Left renal cortex interstitium (tissue), 4 donors: Measurements from ENCODE around the gene MLXIP. TPM values are rescaled to one million over a fixed set of nuclear protein-coding genes. Genes with fewer than 3 reads are reported as not detected.
A peak's percentile ranks its signal among the peaks of the same experiment; 100 is the strongest.
"Not testable (repeated sequence)": the region's sequence is repeated elsewhere in the genome, so short reads cannot be mapped to it uniquely, and the experiment has no call there.

Source experiments
- DNase-seq, 4 donors: peaks; one replicate each; pipeline ENCODE4 v3.0.0-alpha.2; 2013; ENCODE audit warnings: low read depth in 4 of 4, low spot score in 2 of 4, missing footprints in 1 of 4
- polyA plus RNA-seq, 4 donors: library from polyadenylated mRNA; unstranded; fragments of 120-200 nt; gene quantifications; one replicate each; pipeline ENCODE4 v1.2.1, GENCODE V29; 2013; ENCODE audit not compliant: insufficient read length in 4 of 4

The MLXIP gene
- polyA plus RNA-seq, 4 donors = 25.2 to 58.5 (median 38.2) TPM

DNA sequence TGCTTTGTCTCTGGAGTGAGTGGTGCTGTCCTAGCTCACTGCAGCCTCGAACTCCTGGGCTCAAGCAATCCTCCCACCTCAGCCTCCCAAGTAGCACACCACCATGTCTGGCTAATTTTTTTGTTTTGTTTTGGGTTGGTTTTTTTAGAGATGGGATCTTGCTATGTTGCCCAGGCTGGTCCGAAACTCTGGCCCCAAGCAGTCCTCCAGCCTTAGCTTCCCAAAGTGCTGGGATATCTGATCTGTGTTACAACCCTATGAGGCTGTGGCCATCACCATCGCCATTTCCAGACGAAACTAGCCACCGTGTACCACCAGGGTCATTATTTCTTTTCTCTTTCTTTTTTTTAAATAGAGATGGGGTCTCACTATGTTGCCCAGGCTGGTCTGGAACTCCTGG, 92.8 kb downstream of the MLXIP start:
- no peak for DNase-seq

DNA sequence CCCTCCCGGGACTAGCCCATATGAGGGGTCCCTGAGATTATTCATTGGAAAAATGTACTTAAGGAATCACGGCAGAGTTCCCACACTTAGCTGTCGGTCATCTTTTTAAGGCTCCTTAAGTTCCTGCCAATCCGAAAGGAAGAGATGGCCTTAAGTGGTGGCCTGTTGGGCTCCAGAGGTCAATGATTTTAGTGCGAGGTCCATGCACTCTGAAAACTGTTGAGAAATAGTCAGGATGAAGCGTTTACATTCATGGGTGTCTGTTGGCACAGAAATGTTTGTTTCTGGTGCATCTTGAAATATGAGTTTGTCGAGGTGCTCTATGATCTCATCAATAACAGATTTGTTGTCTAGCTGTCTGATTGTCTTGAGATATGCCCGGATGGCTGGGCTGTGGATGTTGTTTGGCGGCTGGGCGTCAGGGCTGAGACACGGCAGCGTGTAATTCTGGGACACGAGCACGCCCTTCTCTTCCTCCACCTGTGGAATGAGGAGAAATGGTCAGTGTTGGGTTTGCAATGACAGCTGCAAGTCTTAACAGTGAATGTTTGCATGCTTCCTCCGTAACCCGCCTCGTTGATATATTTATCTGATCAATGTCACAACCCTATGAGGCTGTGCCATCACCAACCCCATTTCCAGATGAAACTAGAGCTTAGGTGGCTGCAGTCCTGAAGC, 93.8 kb downstream of the MLXIP start:
- DNase-seq = no peak

DNA sequence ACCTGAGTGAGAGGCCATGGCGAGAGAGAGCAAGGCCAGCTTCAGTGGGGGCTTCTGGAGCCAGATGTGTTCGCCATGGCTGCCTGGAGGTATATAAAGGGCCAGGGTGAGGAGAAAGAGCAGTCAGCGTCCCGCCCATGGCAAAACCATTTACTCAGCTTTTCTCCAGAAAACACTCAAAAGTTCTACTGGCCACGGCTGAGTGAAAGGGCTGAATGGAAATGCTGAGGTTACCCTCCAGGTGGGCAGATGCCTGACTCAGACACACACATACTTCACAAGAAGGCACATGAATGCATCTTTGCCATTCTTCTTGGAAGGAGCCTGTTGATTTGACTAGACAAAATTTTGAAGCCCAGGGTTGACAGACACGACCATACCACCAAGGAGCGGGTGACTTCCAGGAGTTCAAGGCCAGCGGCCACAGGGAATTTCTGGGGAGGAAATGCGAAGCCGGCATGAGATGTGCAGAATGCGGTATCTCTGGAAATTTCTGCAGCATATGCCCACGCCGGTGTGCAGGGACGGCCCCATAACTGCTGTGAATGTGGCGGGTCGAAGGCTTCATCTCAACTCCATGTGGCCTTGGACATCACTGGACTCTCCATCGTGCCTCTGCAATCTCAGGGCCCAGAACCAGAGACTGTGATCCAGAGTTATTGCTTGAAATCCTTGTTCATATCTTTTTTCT, 95.7 kb downstream of the MLXIP start, which contains the start of gene IL31:
IL31 (minus strand) TSS at position 67 of the 691 bp plus-strand sequence; CDS start at position 18, 49 bp downstream.
- DNase-seq = no peak

DNA sequence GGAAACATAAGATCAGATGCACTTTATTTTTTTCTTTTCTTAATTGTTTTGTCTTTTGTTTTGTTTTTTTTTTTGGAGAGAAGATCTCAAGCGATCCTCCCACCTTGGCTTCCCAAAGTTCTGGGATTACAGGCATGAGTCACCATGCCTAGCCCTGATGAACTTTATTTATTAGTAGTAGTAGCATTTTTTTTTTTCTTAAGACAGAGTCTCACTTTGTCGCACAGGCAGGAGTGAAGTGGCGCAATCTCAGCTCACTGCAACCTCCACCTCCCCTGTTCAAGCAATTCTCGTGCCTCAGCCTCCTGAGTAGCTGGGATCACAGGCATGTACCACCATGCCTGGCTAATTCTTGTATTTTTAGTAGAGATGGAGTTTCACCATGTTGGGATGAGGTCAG, 97.9 kb downstream of the MLXIP start:
- not testable (repeated sequence) for DNase-seq

DNA sequence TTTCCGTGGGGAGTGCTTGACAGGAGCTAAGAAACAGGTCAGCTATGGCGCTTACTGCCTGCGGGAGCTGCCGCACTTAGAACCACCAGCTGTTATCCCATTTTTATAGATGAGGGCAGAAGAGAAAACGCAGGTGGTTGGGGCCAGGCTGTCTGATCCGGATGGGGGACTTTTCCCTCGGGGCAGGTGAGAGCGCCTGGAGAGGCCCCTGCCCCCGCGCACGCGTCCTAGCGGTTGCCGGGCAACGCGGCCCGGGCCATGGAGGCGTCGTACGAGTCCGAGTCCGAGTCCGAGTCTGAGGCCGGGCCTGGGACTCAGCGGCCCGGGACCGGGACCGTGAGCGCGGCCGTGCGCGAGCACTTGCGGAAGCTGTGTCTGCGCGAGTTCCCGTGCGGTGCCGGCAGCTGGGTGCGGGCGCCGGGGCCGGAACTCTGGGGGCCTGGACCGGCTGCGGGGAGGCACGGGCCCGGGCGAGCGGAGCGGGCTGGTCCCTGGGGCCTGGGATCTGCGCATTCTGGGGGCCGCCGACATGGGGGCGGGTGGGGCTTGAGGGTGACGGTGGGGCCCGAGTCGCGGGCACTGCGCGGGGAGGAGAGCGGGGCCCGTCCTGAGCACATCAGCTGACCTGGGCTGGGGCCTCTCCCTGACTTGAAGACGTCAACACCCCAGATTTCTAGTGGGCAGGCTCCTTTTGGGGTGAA, 104.5 kb downstream of the MLXIP start, which contains the start of gene LRRC43:
LRRC43 (plus strand) TSS at position 237 of the 701 bp plus-strand sequence; CDS start at position 259, 22 bp downstream.
- peak in 2 of 4 donors; percentile 44 to 51 for DNase-seq

DNA sequence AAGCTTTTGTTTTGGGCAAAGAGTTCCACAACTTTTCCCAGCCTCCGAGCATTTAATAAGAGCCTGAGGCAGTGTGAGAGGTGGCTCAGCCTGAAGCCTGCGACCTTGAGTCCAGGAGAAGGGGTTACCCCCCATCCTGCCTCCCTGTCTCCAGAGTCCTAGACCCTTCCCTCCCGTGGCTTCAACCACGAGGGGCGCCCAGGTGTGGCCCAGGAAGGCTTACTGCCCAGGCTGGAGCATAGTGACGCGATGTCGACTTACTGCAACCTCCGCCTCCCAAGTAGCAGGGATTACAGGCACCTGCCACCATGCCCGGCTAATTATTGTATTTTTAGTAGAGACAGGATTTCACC, 105.0 kb downstream of the MLXIP start:
- DNase-seq = no peak

DNA sequence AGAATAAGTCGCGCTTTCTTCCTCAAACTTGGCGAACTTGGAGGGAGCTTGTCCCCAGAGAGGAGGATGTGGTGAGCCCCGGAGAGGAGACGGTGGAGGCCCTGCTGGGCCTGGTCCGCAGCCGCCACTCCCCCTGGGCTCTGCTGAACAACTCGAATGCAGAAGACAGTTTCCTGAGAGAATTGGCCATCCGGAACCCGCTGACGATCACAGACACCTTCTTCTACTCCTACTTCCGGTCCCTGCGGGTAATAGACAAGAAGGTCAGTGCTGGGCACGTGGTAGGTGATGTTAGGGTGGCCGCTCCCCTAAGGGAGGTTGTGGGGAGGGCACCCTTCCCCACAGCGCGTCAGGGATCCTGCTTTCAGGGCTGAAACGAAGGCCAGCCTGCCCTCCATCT, 106.0 kb downstream of the MLXIP start:
- DNase-seq = no peak

DNA sequence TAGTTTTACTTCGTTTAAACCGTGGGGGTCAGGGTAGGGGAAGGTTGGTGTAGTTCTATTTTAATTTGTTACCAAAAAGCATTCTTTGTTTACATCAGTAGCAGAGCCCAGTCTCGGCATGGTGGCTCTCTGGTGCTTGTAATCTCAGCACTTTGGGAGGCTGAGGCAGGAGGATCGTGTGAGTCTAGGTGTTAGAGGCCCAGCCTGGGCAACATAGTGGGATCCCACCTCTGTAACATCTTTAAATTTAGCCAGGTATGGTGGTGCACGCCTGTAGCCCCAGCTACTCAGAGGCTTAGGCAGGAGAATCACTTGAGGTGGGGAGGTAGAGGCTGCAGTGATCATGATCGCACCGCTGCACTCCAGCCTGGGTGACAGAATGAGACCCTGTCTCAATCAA, 106.5 kb downstream of the MLXIP start:
- DNase-seq = no peak

DNA sequence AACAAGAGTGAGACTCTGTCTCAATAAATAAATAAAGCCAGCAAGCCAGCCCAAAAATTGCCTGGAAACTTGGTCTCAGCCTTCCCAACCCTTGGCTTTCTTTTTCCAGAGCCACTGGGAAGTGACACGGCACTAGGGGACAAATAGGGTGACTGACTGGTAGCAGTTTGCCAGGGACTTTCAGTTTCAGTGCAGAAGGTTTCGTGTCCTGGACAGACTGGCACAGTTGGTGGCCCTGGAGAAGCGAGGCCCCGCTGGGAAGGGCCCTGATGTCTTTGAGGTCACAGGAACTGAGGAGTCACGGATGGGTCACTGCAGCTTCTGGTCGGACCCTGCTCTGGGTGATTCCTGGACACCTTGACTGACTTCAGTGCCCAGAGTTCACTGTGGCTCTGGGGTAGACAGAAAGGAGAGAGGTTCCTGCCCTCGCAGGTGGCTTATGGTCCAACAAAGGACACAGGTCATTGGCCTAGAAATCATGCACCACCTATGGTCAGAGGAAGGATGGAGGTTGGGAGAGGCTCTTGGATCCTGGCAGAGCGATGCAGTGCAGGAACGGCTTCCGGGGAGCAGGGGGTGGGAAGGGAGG, 107.0 kb downstream of the MLXIP start:
- DNase-seq = no peak

DNA sequence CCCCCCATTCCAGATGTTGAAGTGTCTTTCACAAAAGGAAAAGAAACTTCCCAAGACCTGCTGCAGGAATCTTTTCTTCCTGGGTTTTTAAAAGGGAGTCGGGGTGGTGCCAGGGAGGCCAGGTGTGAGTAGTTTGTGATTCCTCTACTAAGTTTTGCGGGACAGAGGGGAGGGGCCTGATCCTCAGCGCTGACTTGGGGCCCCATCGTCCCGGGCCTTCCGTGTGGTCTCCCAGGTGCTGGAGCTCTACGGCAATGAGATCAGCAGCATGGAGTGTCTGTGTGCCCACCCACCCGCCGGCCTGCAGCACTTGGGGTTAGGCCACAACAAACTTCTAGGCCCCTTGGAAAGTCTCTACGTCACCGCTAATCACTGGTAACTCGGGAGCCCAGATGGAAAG, 108.9 kb downstream of the MLXIP start:
- no peak for DNase-seq

DNA sequence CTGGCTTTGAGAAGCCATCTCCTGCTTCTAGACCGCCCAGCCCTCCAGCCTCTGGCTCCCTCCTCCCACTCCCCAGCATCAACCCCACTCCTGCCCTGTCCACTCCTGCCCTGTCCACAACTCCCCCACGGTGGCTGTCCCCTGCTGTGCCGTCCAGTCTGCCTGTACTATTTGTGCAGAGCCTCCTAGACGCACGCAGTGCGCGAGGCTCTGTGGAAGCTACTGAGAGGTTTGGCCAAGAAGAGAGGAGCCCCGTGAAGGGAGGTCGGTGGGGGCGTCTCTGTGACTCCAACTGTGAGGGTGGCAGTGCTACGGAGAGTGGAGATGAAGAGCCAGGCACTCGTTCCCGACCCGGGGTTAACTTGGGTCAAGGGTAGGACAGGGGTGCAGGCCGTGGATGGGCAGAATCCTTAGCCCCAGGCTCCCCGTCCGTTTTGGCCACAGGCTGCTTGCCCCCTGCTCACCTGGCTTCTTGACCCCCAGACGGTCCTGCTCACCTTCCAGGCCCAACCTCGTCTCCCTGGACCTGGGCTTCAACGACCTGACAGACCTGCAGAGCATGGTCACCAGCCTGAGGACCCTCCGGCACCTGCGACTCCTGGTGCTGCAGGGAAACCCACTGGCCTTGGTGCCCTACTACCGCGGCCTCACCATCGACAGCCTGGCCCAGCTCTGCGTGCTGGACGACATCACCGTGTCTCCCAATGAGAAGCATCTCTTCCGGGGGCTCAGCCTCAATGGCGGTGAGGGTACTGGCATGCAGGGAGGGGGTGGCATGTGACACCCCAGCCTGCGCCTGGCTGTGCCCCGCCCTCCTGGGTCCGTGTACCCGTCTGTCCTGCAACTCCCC, 111.3 kb downstream of the MLXIP start:
- DNase-seq = no peak

DNA sequence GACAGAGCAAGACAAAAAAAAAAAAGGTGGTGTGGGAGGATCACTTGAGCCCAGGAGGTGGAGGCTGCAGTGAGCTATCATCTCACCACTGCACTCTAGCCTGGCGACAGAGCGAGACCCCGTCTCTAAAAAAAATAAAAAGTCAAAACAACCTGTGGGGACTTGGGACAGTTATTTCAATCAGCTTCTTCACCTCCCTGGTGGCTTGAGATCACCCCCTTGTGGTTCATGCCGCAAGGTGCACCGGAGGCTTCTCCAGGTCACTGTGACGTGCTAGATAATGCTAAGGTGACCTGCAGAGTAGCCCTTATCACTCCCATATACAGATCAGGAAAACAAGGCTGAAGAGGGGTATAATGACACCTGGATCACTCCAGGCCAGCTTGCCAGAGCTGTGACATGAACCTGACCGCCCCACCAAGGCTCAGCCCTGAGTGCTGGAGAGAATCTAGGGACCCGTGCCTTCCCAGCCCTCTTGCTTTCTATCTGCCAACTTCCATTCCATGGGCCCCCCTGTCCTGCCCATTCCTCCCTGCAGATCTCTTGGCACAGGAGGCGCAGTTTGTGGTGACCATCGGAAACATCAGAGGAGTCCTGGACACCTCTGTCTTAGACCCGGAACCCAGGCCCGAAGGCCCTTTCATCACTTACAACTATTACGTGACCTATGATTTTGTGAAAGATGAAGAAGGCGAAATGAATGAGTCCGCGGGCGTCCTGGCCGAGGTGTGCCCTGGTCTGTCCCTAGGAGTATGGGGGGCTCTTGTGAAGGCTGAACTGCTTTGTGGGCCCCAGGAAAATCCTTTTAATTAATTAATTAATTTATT, 112.5 kb downstream of the MLXIP start:
- DNase-seq = peak in 1 of 4 donors; percentile 36

DNA sequence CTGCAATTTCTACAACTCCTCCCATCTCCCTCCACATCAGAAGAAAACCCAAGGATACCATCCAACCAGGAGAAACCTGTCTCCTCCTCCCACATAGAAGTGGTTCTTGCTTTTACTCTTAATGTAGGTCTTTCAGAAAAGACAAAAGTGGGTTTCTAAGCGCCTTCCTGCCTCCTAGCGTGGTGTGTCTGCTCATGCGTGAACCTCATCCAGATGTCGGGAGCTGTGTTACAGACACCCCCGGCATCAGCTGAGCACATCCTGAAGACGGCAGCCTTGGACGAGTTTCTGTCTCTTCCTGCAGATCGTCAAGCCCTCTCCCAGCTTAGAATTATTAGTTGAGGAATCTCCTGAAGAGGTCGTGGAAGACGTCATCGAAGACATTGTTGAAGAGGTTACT, 113.9 kb downstream of the MLXIP start:
- DNase-seq = no peak

DNA sequence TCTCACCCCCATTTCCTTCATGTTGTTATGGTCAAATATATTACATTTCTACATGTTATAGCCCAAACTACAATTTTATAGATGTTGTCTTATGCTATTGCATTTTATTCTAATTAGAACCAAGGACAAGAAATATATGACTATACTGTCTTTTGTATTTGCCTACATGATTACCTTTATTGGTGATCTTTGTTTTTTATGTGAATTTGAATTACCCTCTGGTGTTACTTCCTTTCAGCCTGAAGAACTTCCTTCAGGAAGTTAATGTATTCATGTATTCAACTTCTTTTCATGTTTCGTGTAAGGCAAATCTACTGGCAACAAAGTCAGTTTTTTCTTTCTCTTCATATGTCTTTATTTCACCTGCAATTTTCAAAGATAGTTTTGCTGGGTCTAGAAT, 116.2 kb downstream of the MLXIP start:
- DNase-seq = no peak

DNA sequence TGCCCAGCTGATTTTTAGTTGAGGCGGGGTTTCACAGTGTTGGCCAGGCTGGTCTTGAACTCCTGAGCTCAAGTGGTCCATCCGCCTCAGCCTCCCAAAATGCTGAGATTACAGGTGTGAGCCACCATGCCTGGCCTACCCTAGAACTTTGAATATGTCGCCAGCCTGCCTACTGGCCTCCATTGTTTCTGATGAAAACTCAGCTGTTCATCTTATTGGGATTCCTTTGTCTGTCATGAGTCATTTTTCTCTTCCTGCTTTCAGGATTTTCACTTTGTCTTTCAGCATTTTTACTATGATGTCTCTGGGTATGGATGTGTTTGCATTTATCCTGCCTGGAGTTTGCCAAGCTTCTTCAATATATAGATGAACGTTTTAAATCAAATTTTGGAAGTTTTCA, 116.8 kb downstream of the MLXIP start:
- no peak for DNase-seq
